GM23248 (cell line): ENCODE measurements around the gene LAIR2. TPM values are rescaled to one million over a fixed set of nuclear protein-coding genes. Genes with fewer than 3 reads are reported as not detected.
A peak's percentile ranks its signal among the peaks of the same experiment; 100 is the strongest.

Experiments
- DNase-seq: peaks from one replicate; pipeline ENCODE4 v3.0.0-alpha.2; 2015
- H2AFZ ChIP-seq: fragments of 200-600 bp; sonication (generic); 2 replicates; pipeline ENCODE4 v1.6.1; 2016; ENCODE audit warnings: antibody characterized with exemption
- H3F3A ChIP-seq: fragments of 200-600 bp; sonication (generic); 2 replicates; pipeline ENCODE4 v1.6.1; 2016; ENCODE audit warnings: mild to moderate bottlenecking, antibody characterized with exemption, mixed run types; ENCODE audit not compliant: insufficient read depth
- H3K27ac ChIP-seq: fragments of 200-600 bp; sonication (generic); 2 replicates; pipeline ENCODE4 v1.5.1; 2016; ENCODE audit warnings: mild to moderate bottlenecking
- H3K27me3 ChIP-seq: fragments of 200-600 bp; sonication (generic); replicated peaks from 2 replicates; pipeline ENCODE4 v1.6.1; 2016; ENCODE audit warnings: mild to moderate bottlenecking; ENCODE audit not compliant: insufficient read depth
- H3K36me3 ChIP-seq: fragments of 200-600 bp; sonication (generic); 2 replicates; pipeline ENCODE4 v1.6.1; 2016; ENCODE audit warnings: low read depth, mild to moderate bottlenecking
- H3K4me1 ChIP-seq: fragments of 200-600 bp; sonication (generic); 2 replicates; pipeline ENCODE4 v1.6.1; 2016; ENCODE audit warnings: mild to moderate bottlenecking; ENCODE audit not compliant: insufficient read depth
- H3K4me2 ChIP-seq: fragments of 200-600 bp; sonication (generic); one replicate; pipeline ENCODE4 v1.6.1; 2016; ENCODE audit warnings: mild to moderate bottlenecking; ENCODE audit not compliant: unreplicated experiment
- H3K4me3 ChIP-seq: fragments of 200-600 bp; sonication (generic); 2 replicates; pipeline ENCODE4 v1.5.1; 2016; ENCODE audit warnings: mild to moderate bottlenecking
- H3K79me2 ChIP-seq: fragments of 200-600 bp; sonication (generic); 2 replicates; pipeline ENCODE4 v1.6.1; 2016; ENCODE audit warnings: mild to moderate bottlenecking; ENCODE audit not compliant: insufficient read depth
- H3K9ac ChIP-seq: fragments of 200-600 bp; sonication (generic); 2 replicates; pipeline ENCODE4 v1.6.1; 2016; ENCODE audit warnings: mild to moderate bottlenecking
- H3K9me2 ChIP-seq: fragments of 200-600 bp; sonication (generic); 2 replicates; pipeline ENCODE4 v1.6.1; 2016; ENCODE audit warnings: mixed run types, mild to moderate bottlenecking, moderate library complexity; ENCODE audit not compliant: insufficient read depth
- H3K9me3 ChIP-seq: fragments of 200-600 bp; sonication (generic); one replicate; pipeline ENCODE4 v1.6.1; 2017; ENCODE audit warnings: low read depth
- H4K20me1 ChIP-seq: fragments of 200-600 bp; sonication (generic); 2 replicates; pipeline ENCODE4 v1.6.0; 2016; ENCODE audit not compliant: insufficient read depth
- EZH2 ChIP-seq: fragments of 200-600 bp; sonication (generic); IDR thresholded peaks from 2 replicates; pipeline ENCODE4 v1.6.1; 2018; ENCODE audit warnings: antibody characterized with exemption, mild to moderate bottlenecking; ENCODE audit not compliant: insufficient read depth, poor library complexity, severe bottlenecking
- EZH2phosphoT487 ChIP-seq: fragments of 200-600 bp; sonication (generic); IDR thresholded peaks from 2 replicates; pipeline ENCODE4 v1.6.1; 2018; ENCODE audit warnings: antibody characterized with exemption, moderate library complexity, mild to moderate bottlenecking, low read depth; ENCODE audit not compliant: insufficient read depth
- WGBS, 2 experiments: methylation state at CpG; one replicate each; pipeline ENCODE4 v1.1.6; 2015 to 2017; ENCODE audit warnings: low lambda C conversion rate in 2 of 2, low coverage in 1 of 2; ENCODE audit errors: missing lambda C conversion rate in 2 of 2; 5-methylcytosine and 5-hydroxymethylcytosine counted together
- in situ Hi-C: fragments of 300-500 bp; cut with MboI; formaldehyde crosslinking; loops from 2 replicates; pipeline ENCODE4 v1.15.0; 2020
- polyA plus RNA-seq: library from polyadenylated mRNA; unstranded; fragments of >200 nt; fragmentation: Nextera tagmentation; extraction: Ambion mirVana; gene quantifications from 2 replicates; pipeline ENCODE4 v1.2.1, GENCODE V29; 2016
- total RNA-seq: library from RNA; depleted of rRNA; stranded (reverse); fragments of >200 nt; shearing (Covaris generic); gene quantifications from 2 replicates; pipeline ENCODE4 v1.2.3, GENCODE V29; 2014

Gene LAIR2
- total and polyA plus RNA-seq, 2 experiments from 2014 or later, result not detected

DNA sequence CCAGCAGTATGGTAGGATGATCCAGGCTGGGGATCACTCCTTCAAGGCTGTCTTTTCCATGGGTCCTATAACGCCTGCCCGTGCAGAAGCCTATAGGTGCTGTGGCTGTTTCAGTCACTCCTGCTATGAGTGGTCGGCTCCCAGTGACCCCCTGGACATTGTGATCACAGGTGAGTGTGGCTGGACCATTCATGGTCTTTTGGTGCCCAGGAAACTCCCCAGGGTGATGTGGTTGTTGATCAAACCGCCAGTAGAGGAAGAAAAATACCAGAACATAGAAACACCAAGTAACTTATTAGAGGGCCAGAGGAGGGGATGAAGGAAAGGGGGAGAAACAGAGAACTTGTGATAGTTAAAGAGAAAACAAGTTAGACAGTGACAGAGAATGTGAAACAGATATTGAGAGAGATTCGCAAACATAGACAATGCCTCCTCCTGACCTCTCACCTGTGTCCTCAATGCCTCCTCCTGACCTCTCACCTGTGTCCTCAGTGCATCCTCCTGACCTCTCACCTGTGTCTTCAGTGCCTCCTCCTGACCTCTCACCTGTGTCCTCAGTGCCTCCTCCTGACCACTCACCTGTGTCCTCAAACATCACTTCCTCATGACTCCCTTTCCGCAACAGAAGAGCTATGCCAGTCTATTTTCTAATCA is 19.4 kb downstream of the LAIR2 start:
- Histone ChIP-seq H4K20me1 (no peaks in the 10 kb centered on the region), H3K9me2 (no peaks in the 10 kb centered on the region), H3K79me2 (no peaks in the 10 kb centered on the region), H3K27me3 (no peaks in the 10 kb centered on the region), H3K4me3 (no peak overlapping the region), H3K9me3 (no peaks in the 10 kb centered on the region), H3F3A (no peaks in the 10 kb centered on the region), H3K36me3 (no peaks in the 10 kb centered on the region), H3K4me2 (no peak overlapping the region), H3K27ac (no peak overlapping the region), H3K9ac (no peak overlapping the region), H2AFZ (no peak overlapping the region), H3K4me1 (no peaks in the 10 kb centered on the region)
- in situ Hi-C loops, result no loop called here
- DNase-seq, result no peak
- 43 to 56% methylated on average over 6 of the region's 6 CpGs for WGBS, 2 experiments
- TF ChIP-seq EZH2phosphoT487, result no peak
- no peak for TF ChIP-seq EZH2

DNA sequence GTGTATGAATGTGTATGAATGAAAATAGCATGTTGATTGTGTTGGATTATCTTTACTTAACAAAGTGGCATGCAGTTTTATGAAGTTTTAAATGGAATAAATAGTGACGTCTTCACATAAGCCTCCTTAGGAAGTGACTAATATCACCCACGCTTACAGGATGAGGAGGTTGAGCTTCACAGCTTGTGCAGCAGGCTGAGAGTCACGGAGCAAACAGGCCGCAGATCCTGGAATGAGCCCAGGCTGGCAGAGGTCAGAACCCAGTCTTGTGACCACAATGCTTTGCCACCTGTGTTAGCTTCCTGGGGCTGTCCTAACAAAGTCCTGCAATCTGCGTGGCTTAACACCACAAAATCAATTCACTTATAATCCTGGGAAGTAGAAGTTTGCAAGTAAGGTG is 20.8 kb downstream of the LAIR2 start:
- no peak for TF ChIP-seq EZH2phosphoT487
- no peak for TF ChIP-seq EZH2
- Histone ChIP-seq H3K4me2 (no peak overlapping the region), H3K9ac (no peak overlapping the region), H3K36me3 (no peaks in the 10 kb centered on the region), H3K4me3 (no peak overlapping the region), H3K27me3 (no peaks in the 10 kb centered on the region), H3K4me1 (no peaks in the 10 kb centered on the region), H3K9me2 (no peaks in the 10 kb centered on the region), H2AFZ (no peak overlapping the region), H3K79me2 (no peaks in the 10 kb centered on the region), H4K20me1 (no peaks in the 10 kb centered on the region), H3F3A (no peaks in the 10 kb centered on the region), H3K9me3 (no peaks in the 10 kb centered on the region), H3K27ac (no peak overlapping the region)
- WGBS, 2 experiments, result 17 to 28% methylated on average over 5 of the region's 5 CpGs
- in situ Hi-C loops, result no loop called here
- DNase-seq, result peak; percentile 78

DNA sequence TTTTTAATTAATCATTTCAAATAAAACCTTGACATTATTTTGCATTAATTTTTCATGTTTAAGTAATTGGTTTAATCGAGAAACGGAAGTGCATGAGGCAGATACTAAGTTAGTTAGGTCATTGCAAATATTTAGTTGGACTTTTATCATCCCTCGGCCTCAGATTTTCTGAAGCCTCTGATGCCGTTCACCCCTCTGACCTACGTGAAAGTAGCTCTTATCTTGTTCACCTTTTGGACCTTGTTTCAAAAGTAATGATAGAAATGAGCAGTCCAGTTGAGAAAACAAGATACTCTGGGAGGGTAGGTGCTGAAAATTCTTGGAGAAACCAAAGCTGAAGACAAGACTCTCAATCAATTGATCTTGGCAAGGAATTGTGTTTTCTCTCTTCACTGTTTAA is 23.0 kb downstream of the LAIR2 start:
- H3K4me1 ChIP-seq, result no peaks in the 10 kb centered on the region
- TF ChIP-seq EZH2phosphoT487 (no peak), EZH2 (no peak)
- H3K9ac ChIP-seq, result no peak overlapping the region
- no peaks in the 10 kb centered on the region for H4K20me1 ChIP-seq
- H3F3A ChIP-seq, result no peaks in the 10 kb centered on the region
- no peak overlapping the region for H3K4me2 ChIP-seq
- no peak overlapping the region for H2AFZ ChIP-seq
- WGBS, 2 experiments, result 14 to 24% methylated on average over 5 of the region's 5 CpGs
- H3K36me3 ChIP-seq, result no peaks in the 10 kb centered on the region
- H3K27me3 ChIP-seq, result no peaks in the 10 kb centered on the region
- no peaks in the 10 kb centered on the region for H3K79me2 ChIP-seq
- in situ Hi-C loops, result no loop called here
- no peak overlapping the region for H3K27ac ChIP-seq
- H3K9me3 ChIP-seq, result no peaks in the 10 kb centered on the region
- no peak overlapping the region for H3K4me3 ChIP-seq
- H3K9me2 ChIP-seq, result no peaks in the 10 kb centered on the region
- no peak for DNase-seq

DNA sequence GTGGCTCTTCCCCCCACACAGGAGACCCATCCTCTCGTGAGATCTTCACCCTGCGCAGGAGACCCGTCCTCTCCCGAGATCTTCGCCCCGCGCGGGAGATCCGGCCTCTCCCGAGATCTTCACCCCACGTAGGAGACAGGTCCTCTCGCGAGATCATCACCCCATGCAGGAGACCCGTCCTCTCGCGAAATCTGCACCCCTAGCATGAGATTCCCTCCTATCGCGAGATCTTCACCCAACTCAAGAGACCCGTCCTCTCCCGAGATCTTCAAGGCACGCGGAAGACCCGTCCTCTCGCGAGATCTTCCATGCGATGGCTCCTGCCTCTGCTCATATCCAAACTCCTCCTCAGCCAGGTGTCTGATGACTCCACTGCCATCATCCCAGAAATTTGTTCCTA is 24.3 kb downstream of the LAIR2 start:
- no peak overlapping the region for H3K4me3 ChIP-seq
- H3K27me3 ChIP-seq, result no peaks in the 10 kb centered on the region
- in situ Hi-C loops, result no loop called here
- H3K9me2 ChIP-seq, result no peaks in the 10 kb centered on the region
- no peak for DNase-seq
- no peak overlapping the region for H3K9ac ChIP-seq
- no peaks in the 10 kb centered on the region for H3K36me3 ChIP-seq
- 61 to 74% methylated on average over 24 to 26 of the region's 26 CpGs for WGBS, 2 experiments
- TF ChIP-seq EZH2phosphoT487 (no peak), EZH2 (no peak)
- H3K27ac ChIP-seq, result no peak overlapping the region
- H2AFZ ChIP-seq, result no peak overlapping the region
- H3K9me3 ChIP-seq, result no peaks in the 10 kb centered on the region
- no peaks in the 10 kb centered on the region for H3K4me1 ChIP-seq
- no peak overlapping the region for H3K4me2 ChIP-seq
- no peaks in the 10 kb centered on the region for H4K20me1 ChIP-seq
- H3F3A ChIP-seq, result no peaks in the 10 kb centered on the region
- H3K79me2 ChIP-seq, result no peaks in the 10 kb centered on the region
